HEK293 (cell line): Measurements from ENCODE around the gene HLA-DQB1.

Source experiments
- CTCF ChIA-PET: fragments of 350-600 bp; formaldehyde crosslinking; extraction: SDS; loops from one replicate; lab custom pipeline; 2021; ENCODE audit warnings: antibody characterized with exemption; lab: Yijun Ruan, JAX
- POLR2A ChIA-PET: fragments of 300-600 bp; formaldehyde crosslinking; extraction: SDS; loops from one replicate; lab custom pipeline; 2020; ENCODE audit warnings: antibody characterized with exemption, inconsistent platforms; lab: Yijun Ruan, JAX
- H3K27ac ChIP-seq: fragments of 200-500 bp; sonication (Bioruptor generic); 2 replicates; pipeline ENCODE4 v1.5.1; 2014; ENCODE audit warnings: low read depth, low read length, control low read depth, inconsistent platforms; ENCODE audit errors: extremely low read depth
- H3K36me3 ChIP-seq, 2 experiments: fragments of 200-500 bp in 1 of 2; sonication (Bioruptor generic) in 1 of 2; 1 replicate in 1 of 2; 2 replicates in 1 of 2; pipeline ENCODE4 v1.5.1; 2014 to 2017; ENCODE audit warnings: inconsistent platforms in 2 of 2, low read length in 2 of 2; ENCODE audit not compliant: control insufficient read depth in 2 of 2, insufficient read depth in 1 of 2
- H3K4me1 ChIP-seq: fragments of 200-500 bp; sonication (Bioruptor generic); 2 replicates; pipeline ENCODE4 v1.5.1; 2014; ENCODE audit warnings: mild to moderate bottlenecking, low read length, inconsistent platforms; ENCODE audit not compliant: control insufficient read depth, insufficient read depth
- H3K4me3 ChIP-seq: 2 replicates; pipeline ENCODE4 v1.5.1; 2011; ENCODE audit warnings: low read depth, mild to moderate bottlenecking, control low read depth, low read length, moderate library complexity
- H3K9me3 ChIP-seq: fragments of 200-500 bp; sonication (Bioruptor generic); 2 replicates; pipeline ENCODE4 v1.5.1; 2014; ENCODE audit warnings: low read depth, low read length, inconsistent platforms; ENCODE audit not compliant: control insufficient read depth, insufficient read depth
- KLF7 ChIP-seq: fragments of 450-650 bp; formaldehyde crosslinking; IDR thresholded peaks from 2 replicates; pipeline ENCODE4 v1.5.1; 2016; ENCODE audit warnings: missing biosample characterization, missing genetic modification characterization, borderline replicate concordance
- OSR2 ChIP-seq: fragments of 450-650 bp; formaldehyde crosslinking; IDR thresholded peaks from 2 replicates; pipeline ENCODE4 v1.5.1; 2016; ENCODE audit warnings: missing biosample characterization, missing genetic modification characterization
- REPIN1 ChIP-seq: fragments of 450-650 bp; formaldehyde crosslinking; IDR thresholded peaks from 2 replicates; pipeline ENCODE4 v1.5.1; 2017; ENCODE audit warnings: missing biosample characterization, missing genetic modification characterization, low read depth
- SALL2 ChIP-seq: fragments of 450-650 bp; formaldehyde crosslinking; IDR thresholded peaks from 2 replicates; pipeline ENCODE4 v1.5.0; 2017; ENCODE audit warnings: missing biosample characterization, mild to moderate bottlenecking, missing genetic modification characterization, borderline replicate concordance
- SETDB1 ChIP-seq: IDR thresholded peaks from one replicate; pipeline ENCODE4 v1.6.1; 2017; ENCODE audit warnings: mild to moderate bottlenecking, low read length, moderate library complexity, mixed read lengths; ENCODE audit not compliant: insufficient read length
- YY2 ChIP-seq: fragments of 450-650 bp; formaldehyde crosslinking; IDR thresholded peaks from 2 replicates; pipeline ENCODE4 v1.5.1; 2016; ENCODE audit warnings: missing biosample characterization, missing genetic modification characterization
- ZBTB8A ChIP-seq: fragments of 450-650 bp; formaldehyde crosslinking; IDR thresholded peaks from 2 replicates; pipeline ENCODE4 v1.5.1; 2016; ENCODE audit warnings: missing biosample characterization, missing genetic modification characterization
- ZNF112 ChIP-seq: fragments of 450-650 bp; formaldehyde crosslinking; IDR thresholded peaks from 2 replicates; pipeline ENCODE4 v1.5.0; 2017; ENCODE audit warnings: missing biosample characterization, missing genetic modification characterization
- ZNF140 ChIP-seq: fragments of 450-650 bp; formaldehyde crosslinking; IDR thresholded peaks from 2 replicates; pipeline ENCODE4 v1.5.1; 2016; ENCODE audit warnings: missing biosample characterization, missing genetic modification characterization
- ZNF174 ChIP-seq: fragments of 450-650 bp; formaldehyde crosslinking; IDR thresholded peaks from 2 replicates; pipeline ENCODE4 v1.5.0; 2017; ENCODE audit warnings: missing biosample characterization, mild to moderate bottlenecking, missing genetic modification characterization
- ZNF211 ChIP-seq: fragments of 450-650 bp; formaldehyde crosslinking; IDR thresholded peaks from 2 replicates; pipeline ENCODE4 v1.5.1; 2016; ENCODE audit warnings: low read depth, missing biosample characterization, missing genetic modification characterization
- ZNF394 ChIP-seq: fragments of 450-650 bp; formaldehyde crosslinking; IDR thresholded peaks from 2 replicates; pipeline ENCODE4 v1.5.1; 2016; ENCODE audit warnings: missing biosample characterization, missing genetic modification characterization, mild to moderate bottlenecking, moderate library complexity, borderline replicate concordance
- ZNF416 ChIP-seq: fragments of 450-650 bp; formaldehyde crosslinking; IDR thresholded peaks from 2 replicates; pipeline ENCODE4 v1.5.1; 2016; ENCODE audit warnings: missing biosample characterization, missing genetic modification characterization
- ZNF548 ChIP-seq: fragments of 450-650 bp; formaldehyde crosslinking; IDR thresholded peaks from 2 replicates; pipeline ENCODE4 v1.5.1; 2016; ENCODE audit warnings: missing biosample characterization, missing genetic modification characterization
- ZNF555 ChIP-seq: fragments of 450-650 bp; formaldehyde crosslinking; conservative IDR thresholded peaks from 2 replicates; pipeline ENCODE4 v1.5.1; 2017; ENCODE audit warnings: missing biosample characterization, mild to moderate bottlenecking, missing genetic modification characterization, inconsistent platforms
- ZNF624 ChIP-seq: fragments of 450-650 bp; formaldehyde crosslinking; IDR thresholded peaks from 2 replicates; pipeline ENCODE4 v1.5.1; 2017; ENCODE audit warnings: missing biosample characterization, missing genetic modification characterization
- ZNF670 ChIP-seq: fragments of 450-650 bp; formaldehyde crosslinking; IDR thresholded peaks from 2 replicates; pipeline ENCODE4 v1.5.1; 2016; ENCODE audit warnings: missing biosample characterization, missing genetic modification characterization, low read depth
- ZNF792 ChIP-seq: fragments of 450-650 bp; formaldehyde crosslinking; IDR thresholded peaks from 2 replicates; pipeline ENCODE4 v1.5.1; 2016; ENCODE audit warnings: missing biosample characterization, missing genetic modification characterization
- ZNF837 ChIP-seq: fragments of 450-650 bp; formaldehyde crosslinking; IDR thresholded peaks from 2 replicates; pipeline ENCODE4 v1.5.1; 2016; ENCODE audit warnings: missing biosample characterization, missing genetic modification characterization
- TF ChIP-seq, protein P1 (sequence below): fragments of 450-650 bp; formaldehyde crosslinking; IDR thresholded peaks from 2 replicates; pipeline ENCODE4 v1.5.1; 2016; ENCODE audit warnings: missing biosample characterization, missing genetic modification characterization
- TF ChIP-seq, protein P2 (sequence below): fragments of 450-650 bp; formaldehyde crosslinking; IDR thresholded peaks from 2 replicates; pipeline ENCODE4 v1.5.1; 2017; ENCODE audit warnings: missing biosample characterization, missing genetic modification characterization
- TF ChIP-seq, protein P3 (sequence below): fragments of 450-650 bp; formaldehyde crosslinking; IDR thresholded peaks from 2 replicates; pipeline ENCODE4; 2016; ENCODE audit warnings: missing biosample characterization, missing genetic modification characterization

Gene HLA-DQB1

DNA sequence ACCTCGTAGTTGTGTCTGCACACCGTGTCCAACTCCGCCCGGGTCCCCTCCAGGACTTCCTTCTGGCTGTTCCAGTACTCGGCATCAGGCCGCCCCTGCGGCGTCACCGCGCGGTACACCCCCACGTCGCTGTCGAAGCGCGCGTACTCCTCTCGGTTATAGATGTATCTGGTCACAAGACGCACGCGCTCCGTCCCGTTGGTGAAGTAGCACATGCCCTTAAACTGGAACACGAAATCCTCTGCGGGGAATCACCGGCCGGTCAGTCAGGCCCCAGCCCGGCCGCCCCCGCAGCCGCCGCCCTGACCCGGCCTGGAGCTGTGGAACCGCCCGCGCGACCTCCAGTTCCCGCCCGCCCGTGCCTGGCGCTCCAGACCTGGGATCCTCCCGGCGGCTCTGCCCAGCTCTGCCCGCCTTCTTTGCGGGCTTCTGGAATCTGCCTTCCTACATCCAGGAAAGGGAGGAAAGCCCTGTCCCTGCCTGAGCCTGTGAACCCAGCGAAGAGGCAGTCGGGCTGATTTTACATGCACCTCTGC lies 1.6 kb downstream of the HLA-DQB1 start (continued):
- TF ChIP-seq, protein P1, sequence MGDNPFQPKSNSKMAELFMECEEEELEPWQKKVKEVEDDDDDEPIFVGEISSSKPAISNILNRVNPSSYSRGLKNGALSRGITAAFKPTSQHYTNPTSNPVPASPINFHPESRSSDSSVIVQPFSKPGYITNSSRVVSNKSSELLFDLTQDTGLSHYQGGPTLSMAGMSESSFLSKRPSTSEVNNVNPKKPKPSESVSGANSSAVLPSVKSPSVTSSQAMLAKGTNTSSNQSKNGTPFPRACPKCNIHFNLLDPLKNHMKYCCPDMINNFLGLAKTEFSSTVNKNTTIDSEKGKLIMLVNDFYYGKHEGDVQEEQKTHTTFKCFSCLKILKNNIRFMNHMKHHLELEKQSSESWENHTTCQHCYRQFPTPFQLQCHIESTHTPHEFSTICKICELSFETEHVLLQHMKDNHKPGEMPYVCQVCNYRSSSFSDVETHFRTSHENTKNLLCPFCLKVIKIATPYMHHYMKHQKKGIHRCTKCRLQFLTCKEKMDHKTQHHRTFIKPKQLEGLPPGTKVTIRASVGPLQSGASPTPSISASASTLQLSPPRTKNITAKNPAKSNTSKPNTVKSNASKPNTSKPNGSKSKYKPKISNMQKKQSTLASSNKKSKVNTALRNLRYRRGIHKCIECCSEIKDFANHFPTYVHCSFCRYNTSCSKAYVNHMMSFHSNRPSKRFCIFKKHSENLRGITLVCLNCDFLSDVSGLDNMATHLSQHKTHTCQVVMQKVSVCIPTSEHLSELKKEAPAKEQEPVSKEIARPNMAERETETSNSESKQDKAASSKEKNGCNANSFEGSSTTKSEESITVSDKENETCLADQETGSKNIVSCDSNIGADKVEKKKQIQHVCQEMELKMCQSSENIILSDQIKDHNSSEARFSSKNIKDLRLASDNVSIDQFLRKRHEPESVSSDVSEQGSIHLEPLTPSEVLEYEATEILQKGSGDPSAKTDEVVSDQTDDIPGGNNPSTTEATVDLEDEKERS (tag by site-specific recombination), result no peak
- no peak for TF ChIP-seq ZNF140 (tag by site-specific recombination)
- TF ChIP-seq, protein P2, sequence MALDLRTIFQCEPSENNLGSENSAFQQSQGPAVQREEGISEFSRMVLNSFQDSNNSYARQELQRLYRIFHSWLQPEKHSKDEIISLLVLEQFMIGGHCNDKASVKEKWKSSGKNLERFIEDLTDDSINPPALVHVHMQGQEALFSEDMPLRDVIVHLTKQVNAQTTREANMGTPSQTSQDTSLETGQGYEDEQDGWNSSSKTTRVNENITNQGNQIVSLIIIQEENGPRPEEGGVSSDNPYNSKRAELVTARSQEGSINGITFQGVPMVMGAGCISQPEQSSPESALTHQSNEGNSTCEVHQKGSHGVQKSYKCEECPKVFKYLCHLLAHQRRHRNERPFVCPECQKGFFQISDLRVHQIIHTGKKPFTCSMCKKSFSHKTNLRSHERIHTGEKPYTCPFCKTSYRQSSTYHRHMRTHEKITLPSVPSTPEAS (tag by site-specific recombination), result no peak
- TF ChIP-seq ZNF211 (tag by site-specific recombination), result no peak
- no peak for TF ChIP-seq KLF7 (tag by site-specific recombination)
- TF ChIP-seq ZNF670 (tag by site-specific recombination), result no peak
- no peak for TF ChIP-seq SETDB1
- TF ChIP-seq REPIN1, result no peak
- TF ChIP-seq, protein P3, sequence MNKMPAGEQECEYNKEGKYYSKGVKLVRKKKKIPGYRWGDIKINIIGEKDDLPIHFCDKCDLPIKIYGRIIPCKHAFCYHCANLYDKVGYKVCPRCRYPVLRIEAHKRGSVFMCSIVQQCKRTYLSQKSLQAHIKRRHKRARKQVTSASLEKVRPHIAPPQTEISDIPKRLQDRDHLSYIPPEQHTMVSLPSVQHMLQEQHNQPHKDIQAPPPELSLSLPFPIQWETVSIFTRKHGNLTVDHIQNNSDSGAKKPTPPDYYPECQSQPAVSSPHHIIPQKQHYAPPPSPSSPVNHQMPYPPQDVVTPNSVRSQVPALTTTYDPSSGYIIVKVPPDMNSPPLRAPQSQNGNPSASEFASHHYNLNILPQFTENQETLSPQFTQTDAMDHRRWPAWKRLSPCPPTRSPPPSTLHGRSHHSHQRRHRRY (tag by site-specific recombination), result no peak
- TF ChIP-seq ZNF792 (tag by site-specific recombination), result no peak
- TF ChIP-seq, all 188 proteins: peak for 5

DNA sequence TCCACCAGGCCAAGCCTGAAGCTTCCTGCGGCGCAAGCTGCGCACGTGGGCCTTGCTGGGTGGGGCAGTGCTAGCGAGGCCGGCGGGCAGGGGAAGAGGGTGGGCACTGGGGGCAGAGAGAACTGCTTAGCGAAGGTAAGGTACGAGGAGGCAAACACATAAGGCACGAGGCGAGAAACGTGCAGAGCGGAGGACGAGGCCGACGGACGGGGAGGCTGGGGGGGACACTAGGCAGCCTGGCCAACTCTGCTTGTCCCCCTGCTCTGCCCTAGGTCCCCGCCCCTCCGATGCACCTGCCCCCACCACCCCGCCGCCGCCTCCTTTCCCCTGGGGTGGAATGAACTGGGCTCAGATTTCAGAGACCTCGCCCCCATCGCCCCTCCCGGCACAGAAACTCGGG lies 2.1 kb downstream of the HLA-DQB1 start:
- Histone ChIP-seq H3K4me1 (peaks cover 12% of the 10 kb centered on the region), H3K9me3 (no peaks in the 10 kb centered on the region), H3K27ac (no peak overlapping the region), H3K36me3 (peaks cover 0 to 15% of the 10 kb centered on the region in 2 experiments; a peak in 1 of 3 replicates), H3K4me3 (peak overlapping the region; percentile 63)
- TF ChIP-seq ZNF548 (tag by site-specific recombination) (no peak), ZNF792 (tag by site-specific recombination) (no peak), YY2 (tag by site-specific recombination) (no peak), ZNF394 (tag by site-specific recombination) (no peak), ZNF837 (no peak), ZNF555 (tag by site-specific recombination) (no peak), ZNF112 (tag by site-specific recombination) (no peak), ZBTB8A (tag by site-specific recombination) (no peak), ZNF174 (no peak), SALL2 (tag by site-specific recombination) (no peak), ZNF624 (no peak), ZNF416 (tag by site-specific recombination) (no peak), OSR2 (no peak)
- ChIA-PET CTCF (interaction anchor here (0.8 to 1.9 kb wide), 3 partner anchors 28 to 42 kb away, joined by 4 to 7 read pairs (median 4); no protein-coding TSS in a partner anchor), POLR2A (no interaction called here)
